Immature natural killer cell (primary cell): Measurements from ENCODE around the gene SHB. TPM values are rescaled to one million over a fixed set of nuclear protein-coding genes. Genes with fewer than 3 reads are reported as not detected.
A peak's percentile ranks its signal among the peaks of the same experiment; 100 is the strongest.
"Not testable (repeated sequence)": the region's sequence is repeated elsewhere in the genome, so short reads cannot be mapped to it uniquely, and the experiment has no call there.

Experiments
- DNase-seq, 3 donors: peaks; one replicate each; pipeline ENCODE4 v3.0.0; 2022; ENCODE audit warnings: mixed read lengths in 1 of 3
- H3K27ac Mint-ChIP-seq, 6 donors: one replicate each; pipeline ENCODE4 v1.8.0; 2020; ENCODE audit warnings: mixed read lengths in 6 of 6, mild to moderate bottlenecking in 5 of 6, inconsistent platforms in 4 of 6, moderate library complexity in 3 of 6
- H3K27me3 Mint-ChIP-seq, 3 donors: one replicate each; pipeline ENCODE4 v1.8.0; 2020 to 2021; ENCODE audit warnings: low read depth in 3 of 3, mild to moderate bottlenecking in 3 of 3, mixed read lengths in 3 of 3, moderate library complexity in 3 of 3, inconsistent platforms in 1 of 3
- H3K36me3 Mint-ChIP-seq, 3 donors: one replicate each; pipeline ENCODE4 v1.8.0; 2020; ENCODE audit warnings: mixed read lengths in 3 of 3, inconsistent platforms in 2 of 3, mild to moderate bottlenecking in 2 of 3
- H3K4me1 Mint-ChIP-seq, 2 donors: one replicate each; pipeline ENCODE4 v1.8.0; 2020; ENCODE audit warnings: inconsistent platforms in 2 of 2, mild to moderate bottlenecking in 2 of 2, mixed read lengths in 2 of 2, moderate library complexity in 1 of 2
- H3K4me3 Mint-ChIP-seq, 5 donors: one replicate each; pipeline ENCODE4 v1.8.0; 2020; ENCODE audit warnings: mild to moderate bottlenecking in 5 of 5, mixed read lengths in 5 of 5, inconsistent platforms in 3 of 5, moderate library complexity in 3 of 5
- H3K9me3 Mint-ChIP-seq, 6 donors: one replicate each; pipeline ENCODE4 v1.8.0; 2020; ENCODE audit warnings: mild to moderate bottlenecking in 6 of 6, mixed read lengths in 6 of 6, inconsistent platforms in 4 of 6, moderate library complexity in 3 of 6
- polyA plus RNA-seq, 3 donors: library from polyadenylated mRNA; unstranded; fragments of 300-500 nt; fragmentation: Illumina TruSeq; gene quantifications; one replicate each; pipeline ENCODE4 v1.2.3, GENCODE V29; 2021

The SHB gene
- polyA plus RNA-seq, 3 donors from 2014 or later: 0.39 to 0.70 (median 0.57) TPM

DNA sequence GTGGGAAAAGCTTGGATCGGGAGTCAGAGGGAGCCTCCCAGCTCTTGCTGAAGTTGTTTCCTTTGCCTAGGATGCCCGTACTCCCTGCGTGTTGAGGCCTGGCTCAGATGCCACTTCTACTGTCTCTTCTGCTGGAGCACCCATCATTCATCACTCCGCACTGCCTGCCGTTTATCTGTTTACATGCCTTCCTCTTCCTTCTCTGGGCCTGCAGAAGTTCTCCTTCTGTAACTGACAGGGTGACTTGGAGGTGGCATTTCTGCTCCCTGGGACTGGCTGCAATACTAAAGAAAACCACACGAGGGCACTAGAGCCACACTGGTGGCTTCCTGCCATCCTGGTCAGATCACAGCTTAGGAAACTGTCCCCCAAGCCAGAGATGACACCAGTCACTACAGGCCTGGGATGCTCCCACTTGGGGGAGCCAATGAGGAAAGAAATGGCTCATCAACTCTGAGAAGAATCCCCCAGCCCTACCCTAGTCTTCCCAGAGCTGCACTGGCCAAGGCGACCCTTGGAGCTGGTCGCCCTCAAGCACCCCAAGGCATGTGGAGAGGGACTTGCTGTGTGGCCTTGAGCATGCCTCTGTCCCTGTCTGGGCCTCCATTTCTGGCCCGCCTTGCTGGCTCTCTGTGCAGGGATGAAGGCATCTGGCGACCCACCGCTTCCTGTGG is 155.4 kb downstream of the SHB start:
- peaks cover 18 to 22% of the 10 kb centered on the region in 2 donors for H3K4me1 Mint-ChIP-seq
- no peaks in the 10 kb centered on the region for H3K36me3 Mint-ChIP-seq
- no peak overlapping the region for H3K27ac Mint-ChIP-seq
- peaks cover 0 to 2% (median 0%) of the 10 kb centered on the region in 6 donors for H3K9me3 Mint-ChIP-seq
- H3K4me3 Mint-ChIP-seq: no peak overlapping the region
- peak; percentile 69 to 75 (median 70) for DNase-seq
- H3K27me3 Mint-ChIP-seq: no peaks in the 10 kb centered on the region

DNA sequence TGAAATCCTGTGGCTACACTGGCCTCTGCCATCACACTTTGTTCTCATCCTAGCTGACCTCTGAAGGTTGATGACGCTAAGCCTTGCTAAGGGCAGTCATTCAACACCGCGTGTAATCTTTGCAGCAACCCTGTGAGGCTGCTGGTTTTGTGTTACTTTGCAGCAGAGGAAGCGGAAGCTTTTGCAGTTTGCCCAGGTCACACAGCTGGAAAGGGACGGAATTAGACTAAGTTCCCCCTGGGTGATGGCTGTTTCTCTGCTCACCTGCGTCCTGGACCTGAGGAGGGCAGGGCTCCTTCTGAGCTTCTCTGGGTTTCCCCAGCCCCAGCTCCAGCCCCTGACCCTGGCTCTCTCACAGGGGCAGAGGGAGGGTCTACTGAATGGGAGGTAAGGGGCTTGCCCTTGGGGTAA is 157.8 kb downstream of the SHB start:
- Mint-ChIP-seq H3K4me3 (no peak overlapping the region), H3K9me3 (no peaks in the 10 kb centered on the region), H3K4me1 (peaks cover 0 to 2% of the 10 kb centered on the region in 2 donors), H3K27me3 (no peaks in the 10 kb centered on the region), H3K27ac (no peak overlapping the region), H3K36me3 (no peaks in the 10 kb centered on the region)
- no peak for DNase-seq

DNA sequence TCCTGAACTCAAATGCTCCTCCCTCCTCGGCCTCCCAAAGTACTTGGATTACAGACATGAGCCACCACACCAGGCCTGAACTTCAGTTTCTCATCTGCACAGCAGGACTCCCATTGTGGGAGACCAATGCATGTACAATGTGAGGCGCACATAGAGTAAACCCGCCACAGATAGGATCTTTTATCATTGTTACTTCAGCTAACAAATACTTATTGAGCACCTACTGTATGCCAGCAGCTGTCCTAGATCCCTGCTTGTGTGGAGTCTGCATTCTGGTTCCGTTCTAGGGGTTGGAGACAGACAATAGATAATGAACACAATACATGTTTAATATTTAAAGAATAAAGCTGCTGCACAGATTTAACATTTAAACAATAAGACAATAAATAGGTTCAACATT is 158.8 kb downstream of the SHB start:
- H3K27ac Mint-ChIP-seq: no peak overlapping the region
- no peak overlapping the region for H3K4me3 Mint-ChIP-seq
- H3K9me3 Mint-ChIP-seq: no peaks in the 10 kb centered on the region
- peaks cover 0 to 2% of the 10 kb centered on the region in 2 donors for H3K4me1 Mint-ChIP-seq
- no peaks in the 10 kb centered on the region for H3K36me3 Mint-ChIP-seq
- no peak for DNase-seq
- no peaks in the 10 kb centered on the region for H3K27me3 Mint-ChIP-seq

DNA sequence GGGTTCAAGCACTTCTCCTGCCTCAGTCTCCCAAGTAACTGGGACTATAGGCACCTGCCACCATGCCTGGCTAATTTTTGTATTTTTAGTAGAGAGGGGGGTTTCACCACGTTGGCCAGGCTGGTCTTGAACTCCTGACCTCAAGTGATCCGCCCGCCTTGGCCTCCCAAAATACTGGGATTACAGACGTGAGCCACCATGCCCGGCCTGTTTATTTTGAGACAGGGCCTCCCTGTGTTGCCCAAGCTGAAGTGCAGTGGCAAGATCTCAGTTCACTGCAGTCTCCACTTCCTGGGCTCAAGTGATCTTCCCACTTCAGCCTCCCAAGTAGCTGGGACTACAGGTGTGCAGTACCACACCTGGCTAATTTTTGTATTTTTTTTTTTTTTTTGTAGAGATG is 159.2 kb downstream of the SHB start:
- H3K36me3 Mint-ChIP-seq, H3K27ac Mint-ChIP-seq, DNase-seq, H3K4me3 Mint-ChIP-seq, H3K9me3 Mint-ChIP-seq, H3K4me1 Mint-ChIP-seq, H3K27me3 Mint-ChIP-seq: not testable (repeated sequence)

DNA sequence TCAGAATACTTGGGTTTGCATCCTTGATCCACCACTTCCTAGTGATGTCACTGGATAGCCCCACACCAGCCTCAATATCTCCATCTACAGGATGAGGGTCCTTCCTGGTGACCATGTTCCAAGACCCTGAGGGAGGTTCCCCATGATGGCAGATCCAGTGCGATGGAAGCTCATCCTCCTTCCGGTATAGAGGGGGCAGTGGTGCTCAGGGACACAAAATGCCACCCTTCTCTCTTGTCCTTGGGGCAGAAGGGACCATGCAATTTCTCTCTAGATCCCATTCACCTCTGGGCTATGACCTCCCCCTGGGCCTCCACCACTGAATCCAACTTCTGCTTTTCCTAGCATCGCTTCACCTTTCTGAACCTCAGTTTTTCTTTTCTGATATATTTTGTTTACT is 159.7 kb downstream of the SHB start:
- H3K4me3 Mint-ChIP-seq: no peak overlapping the region
- DNase-seq: no peak
- no peaks in the 10 kb centered on the region for H3K9me3 Mint-ChIP-seq
- peaks cover 6 to 7% of the 10 kb centered on the region in 2 donors for H3K4me1 Mint-ChIP-seq
- H3K36me3 Mint-ChIP-seq: no peaks in the 10 kb centered on the region
- H3K27me3 Mint-ChIP-seq: peaks cover 0 to 4% (median 3%) of the 10 kb centered on the region in 3 donors
- H3K27ac Mint-ChIP-seq: no peak overlapping the region

DNA sequence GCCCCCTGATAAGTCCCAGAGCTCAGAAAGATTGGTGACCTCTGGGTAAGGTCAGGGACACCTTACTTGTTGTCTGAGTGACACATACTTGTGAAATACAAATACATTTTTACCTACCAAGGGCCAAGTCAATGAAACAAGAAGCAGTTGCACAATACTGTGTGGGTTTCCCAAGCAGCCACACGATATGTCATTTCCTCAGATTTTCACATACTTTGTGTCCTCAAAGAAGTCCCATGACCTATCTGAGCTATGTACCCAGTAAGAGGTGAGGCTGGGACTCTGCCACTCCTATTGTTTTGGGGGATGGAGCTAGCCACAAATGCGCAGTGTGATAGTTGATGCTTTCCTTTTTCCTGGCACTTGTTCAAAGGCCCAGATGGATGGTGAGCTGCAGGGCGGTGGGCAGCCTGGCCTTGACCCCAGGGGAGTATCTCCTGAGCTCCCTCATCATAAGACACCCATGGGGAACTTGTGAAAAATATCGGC is 160.3 kb downstream of the SHB start:
- H3K9me3 Mint-ChIP-seq: no peaks in the 10 kb centered on the region
- H3K4me3 Mint-ChIP-seq: no peak overlapping the region
- DNase-seq: no peak
- peaks cover 9% of the 10 kb centered on the region in 2 donors for H3K4me1 Mint-ChIP-seq
- peaks cover 5 to 8% (median 7%) of the 10 kb centered on the region in 3 donors for H3K27me3 Mint-ChIP-seq
- no peaks in the 10 kb centered on the region for H3K36me3 Mint-ChIP-seq
- H3K27ac Mint-ChIP-seq: peak overlapping the region in 2 of 6 donors; percentile 18 to 22

DNA sequence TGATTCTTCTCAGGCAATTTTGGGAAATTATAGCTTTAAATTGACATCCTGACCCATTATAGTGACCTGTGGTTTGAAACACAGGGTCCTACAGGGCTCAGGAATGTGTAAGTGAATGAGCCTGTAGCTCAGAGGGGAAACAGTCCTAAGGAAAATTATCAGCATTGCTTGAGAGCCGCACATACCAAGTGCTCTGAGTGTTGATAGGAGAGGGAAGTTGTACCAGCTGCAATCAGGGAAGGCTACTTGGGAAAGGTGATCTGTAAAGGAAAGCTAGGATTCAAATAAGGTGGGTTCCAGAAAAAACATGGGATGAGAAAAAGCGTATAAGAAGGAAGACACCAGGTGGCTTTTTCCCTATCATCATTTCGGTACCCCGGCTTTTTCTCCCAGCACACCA is 160.7 kb downstream of the SHB start:
- DNase-seq: no peak
- no peaks in the 10 kb centered on the region for H3K36me3 Mint-ChIP-seq
- H3K9me3 Mint-ChIP-seq: no peaks in the 10 kb centered on the region
- H3K4me3 Mint-ChIP-seq: no peak overlapping the region
- peaks cover 8 to 12% of the 10 kb centered on the region in 2 donors for H3K4me1 Mint-ChIP-seq
- H3K27me3 Mint-ChIP-seq: peaks cover 5 to 8% (median 8%) of the 10 kb centered on the region in 3 donors
- H3K27ac Mint-ChIP-seq: peak overlapping the region in 1 of 6 donors; percentile 18

DNA sequence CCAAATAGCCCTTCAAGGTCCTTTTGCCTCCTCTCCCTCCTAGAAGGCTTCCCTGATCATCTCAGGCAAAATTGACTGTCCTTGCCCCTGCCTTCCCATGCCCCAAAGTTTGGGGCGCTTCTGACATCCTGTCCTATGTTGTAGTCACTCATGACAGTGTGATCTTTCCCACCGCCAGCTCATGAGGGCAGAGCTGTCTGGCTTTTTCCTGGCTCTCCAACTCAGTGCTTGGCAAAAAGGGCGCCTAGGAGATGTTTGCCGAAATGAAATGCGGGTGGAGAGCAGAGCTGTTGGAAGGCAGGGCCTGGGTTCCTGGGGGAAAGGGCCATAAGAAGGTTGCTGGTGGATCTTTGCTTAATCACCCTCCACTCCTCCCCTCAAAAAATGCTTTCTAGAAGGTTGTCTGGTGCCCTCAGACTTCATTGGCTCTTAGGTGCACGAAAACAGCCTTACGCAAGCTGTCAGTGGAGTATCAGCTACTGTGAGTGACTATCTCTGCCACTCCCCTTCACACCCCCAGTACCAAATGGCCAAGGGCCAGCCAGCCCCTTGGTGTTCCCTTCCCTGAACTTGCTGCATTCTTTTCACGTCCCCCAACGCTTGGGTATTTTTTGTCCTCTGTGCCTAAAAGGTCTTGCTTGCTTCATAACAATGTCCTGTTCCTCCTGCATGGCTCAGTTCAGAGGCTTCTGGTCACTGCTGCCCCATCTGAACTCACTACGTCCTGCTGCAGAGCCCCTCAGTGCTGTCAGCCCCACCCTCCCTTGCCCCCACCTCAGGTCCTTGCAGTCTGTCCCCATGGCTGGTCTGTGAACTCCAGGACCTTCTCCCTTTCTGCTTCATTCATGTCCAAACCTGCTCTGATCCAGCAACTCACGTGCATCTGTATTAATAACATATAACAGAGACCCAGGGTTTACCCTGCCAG is 162.5 kb downstream of the SHB start:
- DNase-seq: no peak
- H3K4me1 Mint-ChIP-seq: peaks cover 20 to 29% of the 10 kb centered on the region in 2 donors
- H3K9me3 Mint-ChIP-seq: no peaks in the 10 kb centered on the region
- peak overlapping the region in 3 of 6 donors; percentile 35 to 47 (median 37) for H3K27ac Mint-ChIP-seq
- peaks cover 5 to 9% (median 8%) of the 10 kb centered on the region in 3 donors for H3K27me3 Mint-ChIP-seq
- no peaks in the 10 kb centered on the region for H3K36me3 Mint-ChIP-seq
- H3K4me3 Mint-ChIP-seq: peak overlapping the region in 2 of 5 donors; percentile 11 to 54

DNA sequence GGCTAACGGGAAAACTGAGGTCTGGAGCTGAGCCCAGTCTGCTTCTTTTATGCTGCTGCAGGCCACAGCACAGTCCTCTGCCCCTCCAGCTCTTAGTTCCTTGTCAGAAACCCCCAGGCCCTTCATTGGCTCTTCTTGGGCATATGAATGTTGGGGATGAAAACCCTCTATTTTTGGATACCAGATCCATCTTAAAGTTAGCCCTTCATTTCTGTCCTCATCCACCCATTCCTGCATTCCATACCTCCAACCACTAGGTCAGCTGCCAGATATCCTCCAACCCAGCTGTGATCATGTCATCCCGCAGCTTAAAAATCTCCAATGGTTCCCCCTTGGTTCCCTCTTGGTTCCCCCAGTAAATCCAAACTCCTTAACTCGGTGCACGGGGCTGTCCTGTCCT is 163.3 kb downstream of the SHB start:
- H3K4me3 Mint-ChIP-seq: peak overlapping the region; percentile 11 to 54 (median 31)
- peak overlapping the region in 3 of 6 donors; percentile 11 to 47 (median 35) for H3K27ac Mint-ChIP-seq
- DNase-seq: no peak
- peaks cover 21 to 29% of the 10 kb centered on the region in 2 donors for H3K4me1 Mint-ChIP-seq
- H3K27me3 Mint-ChIP-seq: peaks cover 5 to 9% (median 8%) of the 10 kb centered on the region in 3 donors
- no peaks in the 10 kb centered on the region for H3K36me3 Mint-ChIP-seq
- H3K9me3 Mint-ChIP-seq: no peaks in the 10 kb centered on the region

DNA sequence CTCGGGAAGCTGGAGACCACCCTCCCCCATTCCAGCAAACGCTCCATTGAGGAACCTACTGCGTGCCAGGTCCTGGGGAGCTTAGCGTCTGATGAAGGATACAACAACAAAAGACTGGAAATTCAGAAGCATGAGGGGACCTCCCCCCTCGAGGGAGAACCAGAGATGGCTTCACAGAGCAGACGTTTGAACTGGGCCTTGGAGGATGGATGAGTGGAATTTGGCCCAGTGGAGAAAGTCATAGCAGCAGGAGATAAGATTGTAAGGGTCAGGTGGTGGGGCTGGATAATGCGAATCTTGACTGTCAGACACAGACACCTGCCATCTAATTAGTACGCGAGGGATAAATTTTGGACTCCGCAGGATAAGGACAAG is 163.9 kb downstream of the SHB start:
- DNase-seq: no peak
- Mint-ChIP-seq H3K36me3 (no peaks in the 10 kb centered on the region), H3K27ac (peak overlapping the region in 1 of 6 donors; percentile 86), H3K27me3 (peaks cover 5 to 9% (median 8%) of the 10 kb centered on the region in 3 donors), H3K9me3 (no peaks in the 10 kb centered on the region), H3K4me1 (peaks cover 23 to 29% of the 10 kb centered on the region in 2 donors), H3K4me3 (peak overlapping the region in 4 of 5 donors; percentile 7 to 23 (median 15))

DNA sequence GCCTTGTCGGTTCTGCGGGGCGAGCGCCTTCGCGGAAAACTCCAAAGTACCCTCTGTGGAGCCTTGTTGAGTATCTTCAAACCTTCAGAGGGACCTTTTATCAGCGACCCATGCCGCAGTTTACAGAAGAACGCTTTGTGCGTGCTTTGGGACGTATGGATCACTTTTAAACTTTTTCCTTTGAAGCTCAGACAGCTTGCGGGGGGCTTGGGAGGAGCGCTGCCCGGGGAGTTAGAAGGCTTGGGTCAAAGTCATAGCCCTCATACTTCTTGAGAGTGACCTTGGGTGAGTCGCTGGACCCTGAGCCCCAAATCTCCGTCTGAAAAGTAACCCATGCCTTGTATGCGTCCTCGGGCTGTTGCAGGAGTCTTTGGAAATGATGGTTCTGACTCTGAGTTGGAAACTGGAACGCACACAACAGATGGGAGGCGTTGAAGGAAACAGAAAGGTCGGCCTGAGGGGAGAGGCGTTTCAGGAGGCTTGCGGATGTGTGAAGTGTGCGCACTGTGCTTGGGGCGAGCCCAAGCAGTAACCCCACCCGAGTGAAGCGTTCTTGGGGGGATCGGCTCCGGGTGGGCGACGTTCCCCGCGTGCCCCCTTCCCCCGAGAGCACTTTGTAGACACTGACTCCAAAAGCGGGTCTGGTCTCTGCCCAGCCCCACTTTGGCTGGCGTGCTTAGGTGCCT is 164.4 kb downstream of the SHB start:
- Mint-ChIP-seq H3K27me3 (peaks cover 5 to 9% (median 8%) of the 10 kb centered on the region in 3 donors), H3K9me3 (no peaks in the 10 kb centered on the region), H3K4me1 (peaks cover 23 to 29% of the 10 kb centered on the region in 2 donors), H3K36me3 (no peaks in the 10 kb centered on the region), H3K4me3 (peak overlapping the region; percentile 88 to 95 (median 90)), H3K27ac (peak overlapping the region; percentile 86 to 94 (median 92))
- no peak for DNase-seq

DNA sequence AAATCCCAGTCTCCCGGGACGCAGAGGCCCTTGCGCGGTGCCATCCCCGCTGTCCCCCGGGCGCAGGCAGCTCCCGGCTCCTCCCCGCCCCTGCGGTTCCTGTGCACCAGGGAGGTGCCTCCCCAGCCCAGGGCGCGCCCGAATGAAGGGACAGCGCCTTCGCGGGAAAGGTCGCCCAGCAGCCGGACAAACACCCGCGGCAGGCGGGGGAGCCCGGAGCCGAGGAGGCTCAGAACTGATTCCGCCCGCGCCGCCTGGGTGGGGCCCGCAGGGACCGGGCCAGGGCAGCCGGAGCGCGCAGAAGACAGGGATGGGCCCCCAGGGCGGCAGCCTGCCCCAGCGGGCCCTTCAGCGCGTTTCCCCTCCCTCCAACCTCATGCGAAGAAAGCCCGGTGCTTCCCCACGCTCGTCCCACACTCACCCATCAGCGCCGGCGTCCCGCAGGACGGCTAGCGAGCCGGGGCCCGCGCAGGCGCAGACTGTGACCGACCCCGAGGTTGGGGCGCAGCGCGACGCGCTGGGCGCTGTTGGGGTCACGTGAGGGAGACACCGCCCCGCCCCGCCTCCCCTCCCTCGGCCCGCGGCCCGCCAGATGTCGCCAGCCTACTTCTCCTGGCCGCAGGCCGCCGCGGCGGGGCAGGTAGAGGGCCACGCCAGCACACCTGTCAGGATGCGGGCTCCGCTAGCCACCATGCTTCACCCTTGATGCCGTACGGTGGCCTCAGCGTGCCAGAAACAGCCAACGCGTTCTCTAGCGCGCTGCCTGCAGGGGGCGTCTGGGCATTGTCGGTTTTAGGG is 165.2 kb downstream of the SHB start, which contains the start of gene SLC25A51:
Gene SLC25A51 (minus strand): TSS at position 481 of the 798 bp plus-strand sequence. CDS start 15,577 bp downstream, outside the sequence.
- H3K9me3 Mint-ChIP-seq: no peaks in the 10 kb centered on the region
- peaks cover 23 to 29% of the 10 kb centered on the region in 2 donors for H3K4me1 Mint-ChIP-seq
- DNase-seq: peak; percentile 94 to 95 (median 95)
- peak within 1 kb of the TSS; percentile 86 to 94 (median 92) for H3K27ac Mint-ChIP-seq
- H3K4me3 Mint-ChIP-seq: peak within 1 kb of the TSS; percentile 88 to 95 (median 90)
- H3K27me3 Mint-ChIP-seq: peaks cover 5 to 9% (median 8%) of the 10 kb centered on the region in 3 donors
- H3K36me3 Mint-ChIP-seq: peaks cover 0 to 3% (median 0%) of the 10 kb centered on the region in 3 donors
